GM18520 (cell line): ENCODE measurements around the gene SHC3.

Experiments used
- ATAC-seq: cut with Tn5 transposase; IDR thresholded peaks from one replicate; pipeline ENCODE4 v1.9.1; 2021; ENCODE audit not compliant: unreplicated experiment

The SHC3 gene

DNA sequence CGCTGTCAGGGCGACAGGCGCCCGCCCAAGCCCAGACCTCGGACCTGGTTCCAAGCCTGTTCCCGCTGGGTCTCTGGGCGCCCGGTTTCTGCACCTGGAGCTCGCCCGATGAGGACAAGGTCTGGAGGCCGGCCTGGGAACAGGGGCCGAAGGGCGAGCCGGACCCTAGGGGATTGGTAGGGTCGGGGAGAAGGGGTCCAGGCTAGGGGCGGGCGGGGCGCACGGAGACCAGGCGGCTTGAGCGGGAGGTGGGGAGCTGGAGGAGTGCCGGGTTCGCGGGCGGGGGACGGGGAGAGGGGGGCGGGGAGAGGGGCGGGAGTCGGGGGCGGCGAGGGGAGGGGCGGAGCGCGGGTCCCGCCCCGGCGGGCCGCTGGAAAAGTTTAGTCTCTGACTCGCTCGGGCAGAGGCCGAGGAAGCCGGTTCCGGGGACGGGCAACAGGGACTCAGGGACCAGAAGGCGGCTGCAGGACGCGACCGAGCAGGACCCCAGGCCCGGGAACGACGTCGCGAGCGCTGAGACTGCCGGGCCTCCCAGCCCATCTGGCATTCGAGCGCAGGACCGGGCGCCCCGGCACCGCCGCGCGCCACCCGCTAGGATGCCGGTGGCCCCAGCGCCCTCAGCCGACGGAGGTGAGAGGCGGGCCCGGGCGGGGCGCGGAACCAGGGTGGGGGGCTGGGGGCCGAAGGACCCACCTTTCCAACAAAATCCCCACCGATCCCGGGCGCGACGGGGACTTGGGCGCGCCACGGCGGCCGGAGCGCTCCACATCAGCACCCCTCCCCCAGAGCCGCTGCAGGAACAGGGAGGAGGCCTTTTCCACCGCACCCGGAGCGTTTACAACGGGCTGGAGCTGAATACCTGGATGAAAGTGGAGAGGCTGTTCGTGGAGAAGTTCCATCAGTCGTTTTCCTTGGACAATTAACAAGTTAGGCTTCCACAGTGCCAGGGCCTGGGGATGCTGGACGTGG lies 187.3 kb downstream of the SHC3 start, which contains the start of gene S1PR3:
Gene S1PR3 (plus strand): TSS at position 403 of the 969 bp plus-strand sequence. CDS start 9,733 bp downstream, outside the sequence.
- ATAC-seq, result no peak

DNA sequence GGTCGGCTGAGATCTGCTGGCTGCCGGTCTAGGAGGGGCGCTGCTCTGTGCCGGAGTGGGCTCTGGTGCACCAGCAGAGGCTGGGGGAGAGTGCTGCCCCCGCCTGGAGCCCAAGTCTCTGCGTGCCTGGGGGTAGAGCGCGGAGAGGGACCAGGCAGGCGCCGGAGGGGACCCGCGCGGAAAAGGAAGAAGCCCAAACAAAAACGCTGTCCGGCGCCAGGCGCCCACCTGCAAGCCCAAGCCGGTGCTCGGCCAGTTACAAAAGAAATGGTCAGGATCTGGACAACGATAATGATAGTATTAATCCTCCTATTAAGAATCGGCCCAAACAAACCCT lies 187.9 kb downstream of the SHC3 start:
- ATAC-seq, result no peak

DNA sequence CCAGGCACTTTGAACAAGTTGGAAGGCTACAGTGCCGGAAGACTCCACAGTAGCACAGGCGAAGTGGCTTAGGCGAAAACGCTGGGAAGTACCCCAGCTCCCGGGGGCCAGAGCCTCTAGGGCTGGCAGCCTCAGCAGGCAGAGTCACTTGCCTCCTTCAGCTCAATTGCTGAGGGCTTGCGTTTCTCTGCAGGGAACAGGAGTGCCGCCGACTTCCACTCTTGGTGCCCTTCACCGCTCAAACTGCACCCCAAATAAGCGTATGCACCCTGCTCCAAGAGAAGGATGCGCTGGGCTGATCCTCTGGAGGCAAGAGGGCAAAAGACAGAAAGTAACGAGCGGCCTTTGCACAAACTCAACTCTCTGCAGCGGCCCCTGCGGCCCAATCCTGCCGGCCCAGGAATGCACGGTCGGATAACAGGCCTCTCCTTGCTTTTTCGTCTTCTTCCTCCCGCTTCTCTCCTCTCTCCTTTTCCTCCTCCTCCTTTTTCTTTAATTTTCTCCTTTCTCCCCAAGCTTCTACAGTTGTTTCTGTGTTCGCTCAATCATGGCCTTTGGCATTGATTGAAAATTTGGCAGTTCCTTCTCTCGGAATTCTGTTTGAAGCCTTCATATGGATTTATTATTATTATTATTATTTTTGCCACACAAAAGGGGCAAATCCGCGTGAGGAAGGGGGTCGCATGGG lies 188.4 kb downstream of the SHC3 start:
- no peak for ATAC-seq

DNA sequence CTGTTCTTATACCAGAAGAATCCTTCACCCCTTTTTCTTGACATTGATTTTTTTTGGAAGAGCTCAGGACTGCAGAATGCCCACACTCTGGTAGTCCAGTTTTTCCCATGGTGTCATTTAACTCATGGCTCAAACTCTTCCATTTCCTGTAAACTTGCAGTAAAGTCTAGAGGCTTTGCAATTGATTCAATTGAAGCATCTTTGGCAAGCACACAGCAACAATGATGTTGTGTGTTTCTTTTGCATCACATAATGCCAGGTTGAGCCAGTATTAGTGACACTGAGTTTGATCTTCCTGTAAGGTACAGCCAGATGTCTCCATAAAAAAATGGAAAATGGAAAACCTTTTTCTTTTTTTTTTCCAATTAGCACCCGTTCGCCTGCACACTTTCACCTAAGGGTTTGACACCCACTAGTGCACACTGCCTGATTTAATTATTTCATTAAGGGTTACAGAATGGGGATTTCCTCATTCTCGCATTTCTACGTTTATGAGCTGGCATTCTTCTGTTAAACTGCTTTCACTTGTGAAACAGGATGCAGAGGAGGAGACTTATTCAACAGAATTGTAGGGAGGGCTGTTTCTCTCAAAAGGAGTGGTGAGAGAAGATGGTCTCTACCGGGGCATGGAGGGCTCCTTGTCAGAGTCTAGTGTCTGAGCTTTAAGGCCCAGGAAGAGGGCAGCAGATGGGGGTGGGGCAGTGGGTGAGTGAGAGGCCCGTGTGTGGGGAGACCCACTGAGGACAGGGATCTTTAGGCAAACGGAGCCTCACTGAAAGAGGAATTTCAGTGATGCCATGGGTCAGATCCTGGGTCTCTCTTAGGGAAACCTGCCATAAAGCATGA lies 189.6 kb downstream of the SHC3 start:
- no peak for ATAC-seq

- ATAC-seq, result no peak
Measured at GRCh38 chr9:88987661-88988060, 191.0 kb downstream of the SHC3 start.

GRCh38 chr9:88986776-88987175 lies 191.8 kb downstream of the SHC3 start:
- ATAC-seq, result no peak

GRCh38 chr9:88985616-88986015 lies 193.0 kb downstream of the SHC3 start:
- no peak for ATAC-seq

GRCh38 chr9:88984543-88984883 lies 194.1 kb downstream of the SHC3 start:
- ATAC-seq, result no peak

DNA sequence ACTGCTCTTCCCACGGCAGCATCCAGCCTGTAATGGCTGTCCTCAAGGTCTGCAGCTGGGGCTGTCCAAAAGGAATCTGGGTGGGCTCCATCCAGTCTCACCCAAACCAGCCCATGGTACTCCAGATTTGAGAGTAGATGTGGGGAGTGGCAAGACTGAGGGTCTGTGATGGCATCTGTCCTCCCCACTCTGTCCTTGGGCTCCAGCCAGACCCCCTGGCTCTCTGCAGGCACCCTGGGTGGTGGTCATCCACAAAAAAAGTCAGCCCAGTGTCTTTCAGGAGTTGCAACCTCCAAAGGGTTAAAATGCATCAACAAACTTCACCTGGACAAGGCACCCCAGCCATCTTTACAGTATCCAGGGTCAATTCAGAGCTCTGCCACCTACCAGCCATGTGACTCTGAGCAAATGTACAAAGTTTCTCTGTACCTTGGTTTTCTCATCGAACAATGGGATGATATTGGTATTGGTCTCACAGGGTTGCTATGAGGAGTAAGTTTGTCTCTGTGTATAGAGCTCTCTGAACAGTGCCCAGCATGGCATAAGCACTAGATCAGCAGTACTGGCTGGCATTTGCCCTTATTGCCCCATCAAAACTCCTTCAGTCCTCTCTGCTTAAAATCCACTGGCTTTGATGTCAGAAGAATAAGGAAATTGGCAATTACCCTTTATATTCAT lies 194.6 kb downstream of the SHC3 start:
- no peak for ATAC-seq

DNA sequence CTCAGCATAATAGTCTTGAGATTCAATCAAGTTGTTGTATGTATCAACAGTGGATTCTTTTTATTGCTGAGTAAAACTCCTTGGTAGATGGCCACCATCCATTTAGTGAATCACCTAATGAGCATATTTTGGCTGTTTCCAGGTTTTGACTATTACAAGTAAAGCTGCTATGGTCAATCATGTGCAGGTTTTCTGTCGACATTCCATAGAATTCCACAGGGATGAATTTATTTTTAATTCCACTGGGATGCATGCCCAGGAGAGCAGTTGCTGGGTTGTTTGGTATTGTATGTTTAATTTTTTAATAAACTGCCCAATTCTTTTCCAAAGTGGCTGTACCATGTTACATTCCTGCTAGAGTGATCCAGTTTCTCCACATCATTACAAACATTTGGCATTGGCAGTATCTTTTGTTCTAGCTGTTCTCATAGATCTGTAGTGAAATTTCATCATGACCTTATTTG lies 197.8 kb downstream of the SHC3 start:
- ATAC-seq, result no peak

- ATAC-seq, result no peak
Measured at GRCh38 chr9:88979791-88980190, 198.8 kb downstream of the SHC3 start.

DNA sequence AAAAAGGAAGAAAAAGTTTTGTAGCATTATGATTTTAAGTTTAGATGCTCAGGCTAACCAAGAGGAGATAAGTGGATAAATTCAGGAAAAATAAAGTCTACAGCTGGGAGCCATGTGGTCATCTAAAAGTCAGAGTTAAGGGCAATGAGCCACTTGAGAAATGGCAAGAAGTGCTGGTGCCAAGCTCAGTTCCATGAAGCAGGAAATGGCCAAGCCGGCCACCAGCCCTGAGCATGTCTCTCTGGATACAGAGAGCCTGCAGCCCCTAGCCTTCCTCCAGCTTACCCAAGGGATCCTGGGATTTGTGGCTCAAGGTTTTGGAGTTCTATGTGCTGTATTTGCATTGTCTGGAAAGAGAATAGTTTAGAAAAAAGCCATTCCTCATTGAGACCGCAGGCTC lies 199.6 kb downstream of the SHC3 start:
- ATAC-seq, result no peak

- no peak for ATAC-seq
Measured at GRCh38 chr9:88978034-88978433, 200.6 kb downstream of the SHC3 start.

DNA sequence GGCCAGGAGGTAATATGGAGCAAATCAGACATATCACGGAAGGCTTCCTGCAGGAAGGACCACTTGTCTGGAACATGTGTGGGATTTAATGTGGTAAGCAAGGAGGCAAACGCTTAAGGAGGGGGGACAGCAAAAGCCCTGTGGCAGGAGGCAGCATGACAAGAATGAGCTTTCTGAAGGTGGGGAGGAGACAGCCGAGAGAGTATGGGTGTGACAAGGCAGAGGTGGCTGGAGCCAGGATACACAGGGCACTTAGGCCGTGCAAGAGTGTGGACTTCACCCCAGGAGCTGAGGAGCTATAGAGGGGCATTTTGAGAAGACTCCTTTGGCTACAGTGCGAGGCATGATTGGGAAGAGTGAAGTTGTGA lies 201.7 kb downstream of the SHC3 start:
- no peak for ATAC-seq

DNA sequence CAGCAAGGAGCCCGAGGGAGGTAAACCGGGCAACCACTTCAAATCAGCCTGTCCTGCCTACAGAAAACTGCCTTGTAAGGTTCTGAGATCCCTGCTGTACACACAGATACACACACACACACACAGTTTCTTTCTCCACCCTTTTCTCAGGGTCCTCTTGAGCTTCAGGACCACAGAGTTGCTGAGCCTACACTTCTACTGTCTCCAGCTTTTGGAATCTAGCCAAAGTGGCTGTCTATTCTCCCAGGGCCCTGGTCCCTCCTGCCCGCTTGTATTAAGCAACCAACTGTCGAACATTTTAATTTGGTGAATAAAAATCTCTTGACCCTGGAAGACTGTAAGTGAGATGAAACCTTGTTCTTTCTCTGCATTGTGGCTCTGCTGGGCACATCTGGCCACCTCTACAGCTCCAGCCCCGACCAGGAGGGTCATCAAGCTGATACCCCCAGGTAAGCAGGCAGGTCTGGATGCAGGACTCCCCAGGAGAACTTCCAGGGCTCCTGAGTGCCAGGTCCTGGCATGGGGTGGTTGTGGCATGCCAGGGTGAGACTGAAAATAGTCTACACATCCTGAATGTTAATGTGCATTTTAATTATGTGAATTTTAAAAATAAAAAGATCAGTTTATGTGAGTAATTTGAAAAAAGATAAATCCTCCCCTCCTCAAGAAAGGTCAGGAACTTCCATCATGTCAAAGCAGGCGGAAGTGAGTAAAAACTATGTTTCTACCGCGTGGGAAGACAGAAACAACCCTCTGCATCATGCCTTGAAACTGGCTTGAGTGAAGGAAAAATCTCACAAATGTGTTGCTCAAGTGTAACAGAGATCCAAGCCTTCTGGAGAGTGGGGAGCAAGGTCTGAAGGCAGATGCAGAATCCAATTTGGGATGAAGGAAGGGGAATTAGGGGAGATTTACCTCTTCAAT lies 202.4 kb downstream of the SHC3 start:
- ATAC-seq, result no peak

DNA sequence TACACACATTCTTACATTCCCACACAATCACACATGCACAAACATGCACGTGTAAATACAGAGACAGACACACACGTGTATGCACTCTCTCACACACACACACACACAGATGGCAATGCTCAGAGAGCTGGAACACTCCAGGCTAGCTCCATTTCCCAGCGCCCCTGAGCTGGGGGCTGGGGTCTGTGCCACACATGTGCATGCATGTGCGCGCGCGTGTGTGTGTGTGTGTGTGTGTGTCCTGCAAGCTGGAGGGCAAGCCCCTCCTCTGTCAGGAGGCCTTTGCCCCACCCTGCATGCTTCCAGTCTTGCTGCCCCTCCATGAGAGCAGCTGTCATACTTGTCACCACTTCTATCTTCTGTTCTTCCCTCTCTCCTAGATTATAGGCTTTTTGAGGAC lies 204.0 kb downstream of the SHC3 start:
- no peak for ATAC-seq

GRCh38 chr9:88973281-88974045 lies 205.2 kb downstream of the SHC3 start:
- ATAC-seq, result no peak

- ATAC-seq, result no peak
Measured at GRCh38 chr9:88972401-88972800, 206.2 kb downstream of the SHC3 start.
